Heart left ventricle (tissue), 13 donors: ENCODE results near the gene ATRN.

Experiments
- CTCF ChIP-seq, 12 donors: fragments of 200-600 bp; sonication (generic) in 4 of 12; IDR thresholded peaks; one replicate each; pipeline versions ENCODE4 v1.5.0 to v1.8.0; 2018 to 2022; ENCODE audit warnings: antibody characterized with exemption in 12 of 12, mild to moderate bottlenecking in 5 of 12
- POLR2A ChIP-seq, 2 donors: fragments of 450-650 bp; IDR thresholded peaks; one replicate each; pipeline ENCODE4 v1.6.1; 2017; ENCODE audit warnings: antibody characterized with exemption in 2 of 2, mild to moderate bottlenecking in 2 of 2, moderate library complexity in 2 of 2
- donor health status: ischemic (EF 13 %, LVEDD 7.1; RV severe dilation, severe dysfunction).
- donor health status: DM: no; HTN: yes; CAD: no.
- donor health status: DM: no; HTN: no; CAD: no.
- donor health status: ischemic (EF 25% LVEDD 6.9; RV normal size, moderate dysfunction).
- donor health status: ischemic (EF 25% LVEDD 5.7; RV mildly dilated, moderate dysfunction).
- donor health status: ischemic (EF 35%, LVEDD 5.7; RV mildly dilated, moderate dysfunction).
- donor health status: nonischemic (EF 11% LVEDD 7.7; RV severe dilation, severe dysfunction).
- donor health status: DM: yes; HTN: yes; CAD: no.
- donor health status: PGD.
- donor health status: ischemic (EF 29% LVEDD 5.4; RV normal size, mild dysfunction).
- donor health status: nonischemic (EF 23%, LVEDD 6.1; RV moderate dilation, normal function).

GRCh38 chr20:3633913-3634478 is 163.2 kb downstream of the ATRN start:
- no peak for TF ChIP-seq CTCF (IDR thresholded peaks at IDR 0.05)
- no peak for TF ChIP-seq POLR2A (IDR thresholded peaks at IDR 0.05)
